HepG2 (cell line): ENCODE data around the gene OSBPL9. TPM values are rescaled to one million over a fixed set of nuclear protein-coding genes. Genes with fewer than 3 reads are reported as not detected.

Source experiments
- ATAC-seq: fragments of 200-7000 bp; cut with Tn5 transposase; 3 replicates; pipeline ENCODE4 v1.9.1; 2020; ENCODE audit warnings: mild to moderate bottlenecking, moderate library complexity
- BruUV-seq: library from RNA; stranded (reverse); fragments of 400-500 nt; replicated peaks from 2 replicates; lab custom pipeline; 2021; lab: Mats Ljungman, UMichigan
- CTCF ChIA-PET: fragments of 300-600 bp; formaldehyde crosslinking; extraction: SDS; loops from one replicate; lab custom pipeline; 2021; ENCODE audit warnings: low total read pairs, inconsistent platforms, low intra/inter-chr PET ratio; lab: Yijun Ruan, JAX
- POLR2A ChIA-PET: fragments of 350-600 bp; sonication (Branson Sonifier 250); formaldehyde crosslinking; loops from one replicate; lab custom pipeline; 2020; ENCODE audit warnings: antibody characterized with exemption, inconsistent platforms; lab: Yijun Ruan, JAX
- DNase-seq: peaks from one replicate; pipeline ENCODE4 v3.0.0-alpha.2; 2015; ENCODE audit warnings: low spot score
- FAIRE-seq: peaks from 3 replicates; lab custom pipeline; 2011; peaks lifted over from hg19 to GRCh38; lab: Jason Lieb, UNC
- H2AFZ ChIP-seq: one replicate; pipeline ENCODE4 v1.6.1; 2011; ENCODE audit warnings: low read length, inconsistent platforms
- H3K27ac ChIP-seq: fragments of 300-600 bp; 3 replicates; pipeline ENCODE4 v1.8.0; 2011; ENCODE audit warnings: mixed run types, mild to moderate bottlenecking, mixed read lengths, low read length, inconsistent platforms; ENCODE audit not compliant: insufficient read depth; ENCODE audit errors: extremely low read length
- H3K27me3 ChIP-seq, 2 experiments: fragments of 200-600 bp in 1 of 2; 2 replicates in 1 of 2; 3 replicates in 1 of 2; pipeline versions ENCODE4 v1.6.0 to v1.8.0; 2011; ENCODE audit warnings: low read length in 2 of 2, mild to moderate bottlenecking in 2 of 2, moderate library complexity in 2 of 2, inconsistent platforms in 1 of 2; ENCODE audit not compliant: insufficient read depth in 2 of 2, control insufficient read depth in 1 of 2
- H3K36me3 ChIP-seq, 2 experiments: fragments of 200-600 bp in 1 of 2; replicated peaks in 1 of 2; 2 replicates in 1 of 2; 3 replicates in 1 of 2; pipeline versions ENCODE4 v1.5.1 to v1.8.0; 2011; ENCODE audit warnings: low read length in 2 of 2, inconsistent platforms in 1 of 2; ENCODE audit not compliant: insufficient read depth in 2 of 2, control insufficient read depth in 1 of 2
- H3K4me1 ChIP-seq: 2 replicates; pipeline ENCODE4 v1.5.1; 2012; ENCODE audit warnings: low read length, inconsistent platforms; ENCODE audit not compliant: insufficient read depth
- H3K4me2 ChIP-seq: 2 replicates; pipeline ENCODE4 v1.6.0; 2011; ENCODE audit warnings: low read depth, low read length, inconsistent platforms
- H3K4me3 ChIP-seq, 3 experiments: fragments of 200-600 bp in 1 of 3; sonication (generic), shearing (Covaris generic) in 1 of 3; replicated peaks in 1 of 3; 2 replicates each; pipeline ENCODE4 v1.5.1; 2011 to 2016; ENCODE audit warnings: low read length in 3 of 3, inconsistent platforms in 2 of 3, low read depth in 2 of 3, mild to moderate bottlenecking in 2 of 3, control low read depth in 1 of 3, mixed read lengths in 1 of 3; ENCODE audit not compliant: insufficient read depth in 1 of 3
- H3K79me2 ChIP-seq: one replicate; pipeline ENCODE4 v1.6.1; 2011; ENCODE audit warnings: low read length, inconsistent platforms; ENCODE audit not compliant: insufficient read depth
- H3K9ac ChIP-seq: 2 replicates; pipeline ENCODE4 v1.6.0; 2011; ENCODE audit warnings: mild to moderate bottlenecking, low read depth, low read length, inconsistent platforms; ENCODE audit not compliant: insufficient read depth
- H3K9me3 ChIP-seq: 2 replicates; pipeline ENCODE4 v1.5.1; 2012; ENCODE audit warnings: mild to moderate bottlenecking, low read length
- H4K20me1 ChIP-seq: 2 replicates; pipeline ENCODE4 v1.6.0; 2011; ENCODE audit warnings: inconsistent platforms, mild to moderate bottlenecking, low read length, moderate library complexity; ENCODE audit not compliant: insufficient read depth
- BCLAF1 ChIP-seq: fragments of 450-650 bp; IDR thresholded peaks from 2 replicates; pipeline ENCODE4 v1.6.1; 2017; ENCODE audit warnings: mild to moderate bottlenecking
- CHD2 ChIP-seq: IDR thresholded peaks from 2 replicates; pipeline ENCODE4 v1.6.1; 2011; ENCODE audit warnings: low read depth, low read length, improper control_type of control experiment
- RBFOX2 ChIP-seq: fragments of 200-400 bp; formaldehyde crosslinking; IDR thresholded peaks from 2 replicates; pipeline ENCODE4 v1.6.1; 2017; ENCODE audit warnings: low read depth, mild to moderate bottlenecking, low read length
- TP53 ChIP-seq: sonication (generic); formaldehyde crosslinking; conservative IDR thresholded peaks from 2 replicates; pipeline ENCODE4 v1.4.0; 2020; ENCODE audit warnings: missing genetic modification reagents
- ZBTB20 ChIP-seq: sonication (generic); formaldehyde crosslinking; IDR thresholded peaks from 2 replicates; pipeline ENCODE4 v1.8.1; 2023; ENCODE audit warnings: missing genetic modification reagents, low read depth, mild to moderate bottlenecking, borderline replicate concordance
- ZNF577 ChIP-seq: sonication (generic); formaldehyde crosslinking; IDR thresholded peaks from 2 replicates; pipeline ENCODE4 v1.4.0; 2020; ENCODE audit warnings: mild to moderate bottlenecking, low read depth, missing genetic modification reagents, borderline replicate concordance
- ZSCAN30 ChIP-seq: sonication (generic); formaldehyde crosslinking; IDR thresholded peaks from 2 replicates; pipeline ENCODE4 v1.5.0; 2020; ENCODE audit warnings: mild to moderate bottlenecking, missing genetic modification reagents
- WGBS: methylation state at CpG from one replicate; pipeline ENCODE4 v1.1.6; 2017; ENCODE audit warnings: low lambda C conversion rate; 5-methylcytosine and 5-hydroxymethylcytosine counted together
- in situ Hi-C: cut with HindIII; loops from 2 replicates; pipeline ENCODE4 v1.10.0; 2017; ENCODE audit warnings: low pct_unique_long_range_greater_than_20kb; ENCODE audit not compliant: extremely low pct_ligation_motif_present
- intact Hi-C: fragments of 100-400 bp; cut with micrococcal nuclease; formaldehyde crosslinking; loops from one replicate; pipeline ENCODE4 v1.10.0; 2022; ENCODE audit not compliant: unreplicated experiment
- polyA plus RNA-seq, 8 experiments: library from polyadenylated mRNA; depleted of rRNA in 3 of 8; stranded (reverse) in 7 of 8; unstranded in 1 of 8; fragments of >200 nt; fragmentation: Illumina TruSeq in 4 of 8; extraction: Trizol in 4 of 8; gene quantifications; 2 replicates each; pipeline versions ENCODE4 v1.2.1 to v1.2.3, GENCODE V29; 2011 to 2016; ENCODE audit warnings: low read depth in 4 of 8, missing spikeins in 1 of 8, mixed read lengths in 1 of 8; ENCODE audit not compliant: insufficient read depth in 1 of 8
- total RNA-seq, 5 experiments: library from RNA; depleted of rRNA; stranded (reverse); fragments of >200 nt; fragmentation: Illumina TruSeq; extraction: Trizol; gene quantifications; 2 replicates each; pipeline ENCODE4 v1.2.3, GENCODE V29; 2016; ENCODE audit warnings: low read depth in 1 of 5
- TF ChIP-seq, protein P1 (sequence below): IDR thresholded peaks from 2 replicates; pipeline ENCODE4 v1.6.1; 2016; ENCODE audit warnings: mild to moderate bottlenecking

The OSBPL9 gene
- total and polyA plus RNA-seq, 2 of the 13 experiments (the other 11 are each of a cell fraction or from before 2014, with no cell fraction given), result 83.6 to 142 TPM

GRCh38 chr1:51750218-51750617 lies 133.3 kb downstream of the OSBPL9 start:
- in situ Hi-C loops, result no loop called here
- Histone ChIP-seq H4K20me1 (no peaks in the 10 kb centered on the region), H3K4me2 (no peak overlapping the region), H3K79me2 (no peaks in the 10 kb centered on the region), H2AFZ (no peak overlapping the region), H3K9me3 (no peaks in the 10 kb centered on the region), H3K4me1 (no peaks in the 10 kb centered on the region), H3K27me3 (no peaks in the 10 kb centered on the region)
- POLR2A ChIA-PET, result no interaction called here
- FAIRE-seq, result no peak
- TF ChIP-seq TP53 (CRISPR knock-in tag) (no peak), CHD2 (no peak), BCLAF1 (no peak), ZNF577 (CRISPR knock-in tag) (no peak), RBFOX2 (no peak), ZBTB20 (CRISPR knock-in tag) (no peak), ZSCAN30 (CRISPR knock-in tag) (no peak)
- TF ChIP-seq, protein P1, sequence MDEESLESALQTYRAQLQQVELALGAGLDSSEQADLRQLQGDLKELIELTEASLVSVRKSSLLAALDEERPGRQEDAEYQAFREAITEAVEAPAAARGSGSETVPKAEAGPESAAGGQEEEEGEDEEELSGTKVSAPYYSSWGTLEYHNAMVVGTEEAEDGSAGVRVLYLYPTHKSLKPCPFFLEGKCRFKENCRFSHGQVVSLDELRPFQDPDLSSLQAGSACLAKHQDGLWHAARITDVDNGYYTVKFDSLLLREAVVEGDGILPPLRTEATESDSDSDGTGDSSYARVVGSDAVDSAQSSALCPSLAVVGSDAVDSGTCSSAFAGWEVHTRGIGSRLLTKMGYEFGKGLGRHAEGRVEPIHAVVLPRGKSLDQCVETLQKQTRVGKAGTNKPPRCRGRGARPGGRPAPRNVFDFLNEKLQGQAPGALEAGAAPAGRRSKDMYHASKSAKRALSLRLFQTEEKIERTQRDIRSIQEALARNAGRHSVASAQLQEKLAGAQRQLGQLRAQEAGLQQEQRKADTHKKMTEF (CRISPR knock-in tag), result no peak
- TF ChIP-seq, all 625 proteins: peak for 0
- CTCF ChIA-PET, result no interaction called here
- ATAC-seq, result no peak
- Histone ChIP-seq H3K27ac (no peak overlapping the region), H3K9ac (no peak overlapping the region), H3K4me3 (no peak overlapping the region), H3K36me3 (peaks cover 10 to 37% of the 10 kb centered on the region in 2 experiments)
- intact Hi-C loops, result no loop called here
- BruUV-seq, result no TSS peak
- DNase-seq, result no peak
- WGBS, result 97% methylated on average over 3 of the region's 3 CpGs
